Measurements from ENCODE around the gene SH3YL1. TPM values are rescaled to one million over a fixed set of nuclear protein-coding genes. Genes with fewer than 3 reads are reported as not detected.

The SH3YL1 gene
- total and polyA plus RNA-seq, 3 experiments from 2014 or later, result 16.6 to 21.8 (median 19.7) TPM

GRCh38 chr2:223451-223850 is 40.4 kb downstream of the SH3YL1 start:
- H3K9me3 Mint-ChIP-seq, result no peaks in the 10 kb centered on the region
- no peak overlapping the region for H3K4me3 ChIP-seq (ENCODE audit: low read length)
- ChIA-PET CTCF (no interaction called here), POLR2A (no interaction called here)
- H3K4me1 ChIP-seq (ENCODE audit: insufficient read depth, low read length), result peaks cover 8% of the 10 kb centered on the region
- no peak overlapping the region for H3K27ac ChIP-seq (ENCODE audit: low read depth, low read length)
- peaks cover 9 to 29% (median 21%) of the 10 kb centered on the region in 3 donors for H3K4me1 Mint-ChIP-seq
- H3K36me3 Mint-ChIP-seq, result peaks cover 17 to 71% (median 32%) of the 10 kb centered on the region in 3 donors
- no peaks in the 10 kb centered on the region for H3K27me3 Mint-ChIP-seq
- H3K27me3 ChIP-seq (ENCODE audit: insufficient read depth, low read length, poor library complexity, severe bottlenecking), result no peaks in the 10 kb centered on the region
- DNase-seq, result no peak
- H3K27ac Mint-ChIP-seq, result peak overlapping the region in 7 of 8 donors; percentile 6 to 84 (median 50)
- H3K9me3 ChIP-seq (ENCODE audit: low read length), result no peaks in the 10 kb centered on the region
- peaks cover 8% of the 10 kb centered on the region for H3K36me3 ChIP-seq (ENCODE audit: insufficient read depth, low read length)
- H3K4me3 Mint-ChIP-seq, result peak overlapping the region in 4 of 7 donors; percentile 12 to 61 (median 24)

- no peak overlapping the region for H3K4me3 Mint-ChIP-seq
- peaks cover 2 to 28% of the 10 kb centered on the region in 2 donors for H3K27me3 Mint-ChIP-seq
- peaks cover 13 to 26% (median 14%) of the 10 kb centered on the region in 3 donors for H3K36me3 Mint-ChIP-seq
- no peaks in the 10 kb centered on the region for H3K36me3 ChIP-seq (ENCODE audit: insufficient read depth, low read length)
- no peak for DNase-seq
- no peaks in the 10 kb centered on the region for H3K4me1 ChIP-seq (ENCODE audit: insufficient read depth, low read length)
- no peak overlapping the region for H3K27ac Mint-ChIP-seq
- no peak overlapping the region for H3K4me3 ChIP-seq (ENCODE audit: low read length)
- no peaks in the 10 kb centered on the region for H3K9me3 ChIP-seq (ENCODE audit: low read length)
- POLR2A ChIA-PET, result no interaction called here
- H3K27me3 ChIP-seq (ENCODE audit: insufficient read depth, low read length, poor library complexity, severe bottlenecking), result no peaks in the 10 kb centered on the region
- CTCF ChIA-PET, result no interaction called here
- H3K9me3 Mint-ChIP-seq, result no peaks in the 10 kb centered on the region
- H3K27ac ChIP-seq (ENCODE audit: low read depth, low read length), result no peak overlapping the region
- H3K4me1 Mint-ChIP-seq, result no peaks in the 10 kb centered on the region
Measured at GRCh38 chr2:216068-216467, 47.8 kb downstream of the SH3YL1 start.

- no peak overlapping the region for H3K27ac ChIP-seq (ENCODE audit: low read depth, low read length)
- no peak overlapping the region for H3K4me3 Mint-ChIP-seq
- DNase-seq, result no peak
- H3K27me3 ChIP-seq (ENCODE audit: insufficient read depth, low read length, poor library complexity, severe bottlenecking), result no peaks in the 10 kb centered on the region
- no peaks in the 10 kb centered on the region for H3K9me3 ChIP-seq (ENCODE audit: low read length)
- no peak overlapping the region for H3K27ac Mint-ChIP-seq
- ChIA-PET CTCF (no interaction called here), POLR2A (no interaction called here)
- no peaks in the 10 kb centered on the region for H3K9me3 Mint-ChIP-seq
- no peaks in the 10 kb centered on the region for H3K36me3 ChIP-seq (ENCODE audit: insufficient read depth, low read length)
- H3K36me3 Mint-ChIP-seq, result peaks cover 8 to 16% (median 14%) of the 10 kb centered on the region in 3 donors
- no peak overlapping the region for H3K4me3 ChIP-seq (ENCODE audit: low read length)
- H3K27me3 Mint-ChIP-seq, result peaks cover 2 to 28% of the 10 kb centered on the region in 2 donors
- no peaks in the 10 kb centered on the region for H3K4me1 ChIP-seq (ENCODE audit: insufficient read depth, low read length)
- peaks cover 0 to 6% (median 4%) of the 10 kb centered on the region in 3 donors for H3K4me1 Mint-ChIP-seq
Measured at GRCh38 chr2:213932-214693, 49.7 kb downstream of the SH3YL1 start.

GRCh38 chr2:211486-212184 is 52.2 kb downstream of the SH3YL1 start:
- H3K9me3 ChIP-seq (ENCODE audit: low read length), result no peaks in the 10 kb centered on the region
- POLR2A ChIA-PET, result no interaction called here
- H3K27ac ChIP-seq (ENCODE audit: low read depth, low read length), result no peak overlapping the region
- Mint-ChIP-seq H3K27me3 (peaks cover 2 to 28% of the 10 kb centered on the region in 2 donors), H3K36me3 (peaks cover 0 to 6% (median 0%) of the 10 kb centered on the region in 3 donors), H3K4me3 (no peak overlapping the region), H3K27ac (no peak overlapping the region), H3K4me1 (peaks cover 1 to 18% (median 14%) of the 10 kb centered on the region in 3 donors), H3K9me3 (peaks cover 0 to 4% (median under 1%) of the 10 kb centered on the region in 5 donors)
- DNase-seq, result no peak
- H3K36me3 ChIP-seq (ENCODE audit: insufficient read depth, low read length), result no peaks in the 10 kb centered on the region
- CTCF ChIA-PET, result no interaction called here
- H3K4me1 ChIP-seq (ENCODE audit: insufficient read depth, low read length), result no peaks in the 10 kb centered on the region
- no peak overlapping the region for H3K4me3 ChIP-seq (ENCODE audit: low read length)
- no peaks in the 10 kb centered on the region for H3K27me3 ChIP-seq (ENCODE audit: insufficient read depth, low read length, poor library complexity, severe bottlenecking)

- H3K4me3 Mint-ChIP-seq, result no peak overlapping the region
- H3K27ac ChIP-seq (ENCODE audit: low read depth, low read length), result no peak overlapping the region
- ChIA-PET POLR2A (no interaction called here), CTCF (no interaction called here)
- H3K36me3 Mint-ChIP-seq, result peaks cover 0 to 6% (median 0%) of the 10 kb centered on the region in 3 donors
- peaks cover 0 to 8% (median 2%) of the 10 kb centered on the region in 5 donors for H3K9me3 Mint-ChIP-seq
- H3K27me3 ChIP-seq (ENCODE audit: insufficient read depth, low read length, poor library complexity, severe bottlenecking), result no peaks in the 10 kb centered on the region
- H3K27ac Mint-ChIP-seq, result no peak overlapping the region
- no peaks in the 10 kb centered on the region for H3K4me1 ChIP-seq (ENCODE audit: insufficient read depth, low read length)
- DNase-seq, result no peak
- H3K27me3 Mint-ChIP-seq, result peaks cover 2 to 22% of the 10 kb centered on the region in 2 donors
- H3K9me3 ChIP-seq (ENCODE audit: low read length), result no peaks in the 10 kb centered on the region
- H3K4me1 Mint-ChIP-seq, result peaks cover 4 to 20% (median 17%) of the 10 kb centered on the region in 3 donors
- H3K4me3 ChIP-seq (ENCODE audit: low read length), result no peak overlapping the region
- H3K36me3 ChIP-seq (ENCODE audit: insufficient read depth, low read length), result no peaks in the 10 kb centered on the region
Measured at GRCh38 chr2:210660-211059, 53.2 kb downstream of the SH3YL1 start.

GRCh38 chr2:209470-209869 is 54.4 kb downstream of the SH3YL1 start:
- H3K36me3 ChIP-seq (ENCODE audit: insufficient read depth, low read length), result no peaks in the 10 kb centered on the region
- peaks cover 0 to 6% (median 0%) of the 10 kb centered on the region in 3 donors for H3K36me3 Mint-ChIP-seq
- H3K27ac ChIP-seq (ENCODE audit: low read depth, low read length), result no peak overlapping the region
- CTCF ChIA-PET, result no interaction called here
- no peak overlapping the region for H3K4me3 Mint-ChIP-seq
- no peak for DNase-seq
- H3K27me3 Mint-ChIP-seq, result peaks cover 2 to 15% of the 10 kb centered on the region in 2 donors
- POLR2A ChIA-PET, result no interaction called here
- H3K4me1 ChIP-seq (ENCODE audit: insufficient read depth, low read length), result no peaks in the 10 kb centered on the region
- peak overlapping the region in 1 of 8 donors; percentile 77 for H3K27ac Mint-ChIP-seq
- peaks cover 4 to 20% (median 17%) of the 10 kb centered on the region in 3 donors for H3K4me1 Mint-ChIP-seq
- no peaks in the 10 kb centered on the region for H3K9me3 ChIP-seq (ENCODE audit: low read length)
- H3K27me3 ChIP-seq (ENCODE audit: insufficient read depth, low read length, poor library complexity, severe bottlenecking), result no peaks in the 10 kb centered on the region
- H3K9me3 Mint-ChIP-seq, result peaks cover 0 to 8% (median 2%) of the 10 kb centered on the region in 5 donors
- no peak overlapping the region for H3K4me3 ChIP-seq (ENCODE audit: low read length)

DNA sequence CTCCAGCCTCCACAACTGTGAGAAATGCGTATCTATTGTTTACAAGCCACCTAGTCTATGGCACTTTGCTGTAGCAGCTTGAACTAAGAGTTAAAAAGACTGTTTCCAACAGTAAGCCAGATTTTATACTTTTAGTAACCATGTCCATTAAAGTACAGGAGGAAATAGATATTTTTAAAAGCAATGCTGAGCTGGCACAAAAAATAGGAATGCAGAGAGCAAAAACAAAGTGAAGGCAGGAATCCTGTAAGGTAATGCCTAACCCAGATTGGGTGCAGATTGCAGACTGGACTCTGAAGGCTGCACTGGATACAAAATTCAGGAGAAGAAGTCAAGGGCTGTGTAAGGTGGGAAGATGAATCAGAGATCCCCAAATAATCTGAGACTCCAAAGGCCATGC is 55.5 kb downstream of the SH3YL1 start:
- H3K27ac Mint-ChIP-seq, result peak overlapping the region in 5 of 8 donors; percentile 3 to 67 (median 14)
- DNase-seq, result no peak
- no peak overlapping the region for H3K4me3 Mint-ChIP-seq
- POLR2A ChIA-PET, result no interaction called here
- H3K4me1 Mint-ChIP-seq, result peaks cover 4 to 20% (median 17%) of the 10 kb centered on the region in 3 donors
- H3K36me3 ChIP-seq (ENCODE audit: insufficient read depth, low read length), result no peaks in the 10 kb centered on the region
- no peaks in the 10 kb centered on the region for H3K27me3 ChIP-seq (ENCODE audit: insufficient read depth, low read length, poor library complexity, severe bottlenecking)
- peaks cover 0 to 8% (median 3%) of the 10 kb centered on the region in 5 donors for H3K9me3 Mint-ChIP-seq
- peaks cover 3 to 19% of the 10 kb centered on the region in 2 donors for H3K27me3 Mint-ChIP-seq
- CTCF ChIA-PET, result no interaction called here
- H3K4me1 ChIP-seq (ENCODE audit: insufficient read depth, low read length), result no peaks in the 10 kb centered on the region
- no peak overlapping the region for H3K4me3 ChIP-seq (ENCODE audit: low read length)
- no peaks in the 10 kb centered on the region for H3K9me3 ChIP-seq (ENCODE audit: low read length)
- peaks cover 0 to 13% (median 0%) of the 10 kb centered on the region in 3 donors for H3K36me3 Mint-ChIP-seq
- H3K27ac ChIP-seq (ENCODE audit: low read depth, low read length), result no peak overlapping the region

DNA sequence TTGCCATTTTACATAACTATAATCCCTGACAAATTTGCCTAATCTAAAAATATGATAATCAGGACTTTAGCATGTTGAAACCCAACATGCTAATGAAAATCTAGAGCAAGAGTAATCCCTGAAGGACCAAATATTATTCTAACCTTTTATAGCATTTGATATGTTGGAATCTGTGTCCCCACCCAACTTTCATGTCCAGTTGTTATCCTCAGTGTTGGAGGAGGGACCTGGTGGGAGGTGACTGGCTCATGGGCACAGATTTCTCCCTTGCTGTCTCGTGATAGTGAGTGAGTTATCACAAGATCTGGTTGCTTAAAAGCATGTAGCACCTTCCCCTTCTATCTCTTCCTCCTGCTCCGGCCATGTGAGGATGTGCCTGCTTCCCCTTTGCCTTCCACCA is 59.8 kb downstream of the SH3YL1 start:
- peaks cover 9 to 21% (median 17%) of the 10 kb centered on the region in 3 donors for H3K4me1 Mint-ChIP-seq
- no peak overlapping the region for H3K4me3 Mint-ChIP-seq
- Histone ChIP-seq H3K4me3 (ENCODE audit: low read length) (no peak overlapping the region), H3K9me3 (ENCODE audit: low read length) (no peaks in the 10 kb centered on the region), H3K4me1 (ENCODE audit: insufficient read depth, low read length) (peaks cover 7% of the 10 kb centered on the region), H3K27ac (ENCODE audit: low read depth, low read length) (no peak overlapping the region), H3K27me3 (ENCODE audit: insufficient read depth, low read length, poor library complexity, severe bottlenecking) (no peaks in the 10 kb centered on the region), H3K36me3 (ENCODE audit: insufficient read depth, low read length) (no peaks in the 10 kb centered on the region)
- peaks cover 0 to 7% (median 1%) of the 10 kb centered on the region in 3 donors for H3K36me3 Mint-ChIP-seq
- no peak for DNase-seq
- ChIA-PET POLR2A (no interaction called here), CTCF (no interaction called here)
- H3K9me3 Mint-ChIP-seq, result peaks cover 0 to 8% (median 3%) of the 10 kb centered on the region in 5 donors
- H3K27ac Mint-ChIP-seq, result peak overlapping the region in 1 of 8 donors; percentile 37
- H3K27me3 Mint-ChIP-seq, result peaks cover 4 to 13% of the 10 kb centered on the region in 2 donors
